VCaP (cell line): Measurements from ENCODE around the gene SLCO4A1.

Source experiments
- H3K27ac ChIP-seq: fragments of 450-650 bp; 2 replicates; pipeline ENCODE4 v1.5.1; 2017
- CTCF ChIP-seq: fragments of 450-650 bp; conservative IDR thresholded peaks from 2 replicates; pipeline ENCODE4 v1.5.1; 2017; ENCODE audit warnings: mild to moderate bottlenecking, moderate library complexity

Gene SLCO4A1

DNA sequence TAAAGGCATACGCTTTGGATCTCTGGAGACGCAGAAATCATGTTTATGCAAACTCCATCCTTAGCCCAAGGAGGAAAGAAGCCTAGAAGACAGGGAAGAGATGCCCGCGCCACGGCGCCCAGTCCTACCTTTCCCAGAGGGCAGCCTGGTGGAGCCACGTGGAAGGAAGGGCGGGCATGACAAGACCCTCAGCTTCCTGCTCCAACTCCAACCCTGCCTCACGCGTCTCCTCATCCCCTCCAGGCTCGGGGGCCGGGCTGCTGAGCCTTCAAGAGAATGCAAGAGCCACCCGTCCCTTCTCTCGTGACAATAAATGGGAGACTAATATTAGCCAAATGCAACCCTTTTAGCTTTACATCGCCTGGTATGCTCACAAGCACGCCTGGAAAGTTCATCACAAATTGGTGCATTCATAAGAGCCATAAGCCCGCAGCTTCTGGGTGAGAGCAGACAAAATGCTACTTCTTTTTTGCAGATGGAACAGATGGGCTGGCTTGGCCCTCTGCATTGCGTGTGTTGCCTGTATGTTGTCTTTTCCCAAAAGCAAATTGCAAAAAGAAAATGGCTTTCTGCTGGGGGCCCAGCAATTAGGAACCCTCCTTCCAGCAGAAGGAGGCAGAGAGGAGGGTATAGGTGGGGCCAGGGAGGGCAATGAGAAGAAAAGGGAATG lies 58.1 kb downstream of the SLCO4A1 start:
- TF ChIP-seq CTCF = no peak
- H3K27ac ChIP-seq = no peak overlapping the region

GRCh38 chr20:62701161-62702012 lies 59.1 kb downstream of the SLCO4A1 start:
- TF ChIP-seq CTCF = no peak
- no peak overlapping the region for H3K27ac ChIP-seq

DNA sequence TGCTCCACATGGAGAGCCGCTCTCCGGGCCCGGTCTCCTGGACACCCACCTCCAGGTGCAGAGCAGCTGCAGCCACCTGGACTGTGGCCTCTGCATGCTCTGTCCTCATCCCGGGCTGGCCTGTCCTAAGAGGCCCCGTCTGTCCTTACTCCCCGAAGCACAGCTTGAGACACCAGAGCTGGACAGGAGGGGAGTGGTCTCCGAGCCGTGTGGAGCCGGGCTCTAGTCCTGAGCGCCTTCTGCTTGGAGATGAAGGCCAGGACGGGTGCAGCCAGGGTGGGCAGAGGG lies 59.7 kb downstream of the SLCO4A1 start:
- no peak overlapping the region for H3K27ac ChIP-seq
- no peak for TF ChIP-seq CTCF

DNA sequence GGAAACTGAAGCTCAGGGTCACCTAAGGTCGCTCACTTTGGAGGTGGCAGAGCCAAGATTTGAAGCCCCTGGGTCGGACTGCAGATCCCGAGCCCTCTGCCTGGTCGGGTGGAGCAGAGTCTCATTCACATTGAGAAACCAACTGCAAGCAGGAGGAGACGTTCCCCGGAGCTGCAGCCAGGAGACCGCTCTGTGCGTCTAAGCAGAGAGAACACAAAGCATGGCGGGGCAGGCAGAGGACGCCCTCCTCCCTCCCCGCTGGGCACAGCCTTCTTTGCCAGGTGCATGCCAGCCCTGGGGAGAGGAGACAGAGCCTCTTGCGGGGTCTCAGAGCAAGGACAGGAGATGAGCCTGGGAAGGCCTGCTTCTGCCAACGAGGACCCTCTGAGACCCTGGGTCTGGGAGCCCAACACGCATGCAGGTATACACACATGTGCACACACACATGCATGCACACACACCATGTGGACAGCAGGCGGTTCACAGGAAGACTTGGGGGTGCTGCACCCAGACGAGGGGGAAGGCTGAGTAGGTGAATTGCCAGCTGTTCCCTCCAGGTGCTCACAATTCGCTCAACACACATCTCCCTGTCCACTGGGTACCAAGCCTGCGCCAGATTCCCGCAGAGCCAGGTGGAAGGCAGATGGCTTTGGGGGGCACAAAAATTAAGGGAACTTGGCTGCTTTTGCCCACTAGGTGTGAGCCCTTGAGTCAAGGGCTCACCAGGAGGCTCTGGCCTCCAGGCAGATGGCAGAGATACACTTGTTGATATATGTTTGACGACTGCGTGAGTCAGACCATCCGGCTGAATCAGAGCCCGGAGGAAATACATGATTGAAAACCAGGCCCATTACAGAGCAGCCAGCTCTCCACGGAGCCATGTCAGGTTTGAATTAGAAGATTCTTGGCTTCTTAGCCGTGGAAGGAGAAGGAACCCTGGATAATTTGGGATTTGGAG lies 60.9 kb downstream of the SLCO4A1 start:
- no peak overlapping the region for H3K27ac ChIP-seq
- no peak for TF ChIP-seq CTCF

- TF ChIP-seq CTCF = no peak
Measured at GRCh38 chr20:62703853-62704228, 61.5 kb downstream of the SLCO4A1 start.

DNA sequence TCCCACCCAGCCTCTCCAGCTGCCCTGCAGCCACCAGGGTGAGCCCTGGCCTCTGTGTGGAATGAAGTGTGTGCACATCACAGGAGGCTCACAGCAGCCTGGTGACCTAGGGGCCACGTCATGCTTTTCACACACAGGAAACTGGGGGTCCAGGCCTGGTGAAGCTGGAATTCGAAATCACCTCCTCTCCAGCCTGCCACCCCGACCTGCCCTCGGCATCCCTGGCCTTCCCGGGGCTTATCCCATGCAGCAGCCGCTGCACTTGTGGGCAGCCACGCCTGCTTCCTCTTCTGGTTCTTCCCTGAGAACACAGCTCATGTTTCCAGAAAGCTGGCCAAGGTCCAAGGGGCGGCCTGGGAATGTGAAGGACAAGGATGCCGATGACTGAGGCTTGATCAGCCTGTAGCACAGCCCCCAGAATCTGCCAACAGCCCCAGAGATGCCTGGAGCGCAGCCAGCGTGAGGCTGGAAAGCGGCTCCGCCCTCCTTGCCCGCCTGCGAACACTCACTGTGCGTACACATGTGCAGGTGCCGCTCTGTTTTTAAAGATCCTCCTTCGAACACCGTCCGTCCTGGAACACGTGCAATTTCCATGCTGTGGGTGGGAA lies 62.1 kb downstream of the SLCO4A1 start:
- TF ChIP-seq CTCF = no peak
- 0 out of 2 replicates have a peak overlapping the region, but pooled peaks have one; percentile 4 for H3K27ac ChIP-seq

More at GRCh38 chr20:62703853-62704228, 61.5 kb downstream of the SLCO4A1 start:
- H3K27ac ChIP-seq = no peak overlapping the region
